Posterior cingulate gyrus (tissue), 11 donors: Measurements from ENCODE around the gene CACNA1G.
A peak's percentile ranks its signal among the peaks of the same experiment; 100 is the strongest.

ENCODE experiments used
- DNase-seq, 10 donors: peaks; one replicate each; pipeline versions ENCODE4 v3.0.0 to v3.0.0-alpha.2; 2020 to 2021; ENCODE audit warnings: mixed read lengths in 3 of 10
- intact Hi-C: fragments of 100-400 bp; cut with DNase I; formaldehyde crosslinking; loops from one replicate; pipeline ENCODE4 v1.15.1; 2023

The CACNA1G gene

GRCh38 chr17:50661348-50661747, 100.8 kb downstream of the CACNA1G start:
- intact Hi-C loops = no loop called here
- DNase-seq = peak in 1 of 10 donors; percentile 32

DNA sequence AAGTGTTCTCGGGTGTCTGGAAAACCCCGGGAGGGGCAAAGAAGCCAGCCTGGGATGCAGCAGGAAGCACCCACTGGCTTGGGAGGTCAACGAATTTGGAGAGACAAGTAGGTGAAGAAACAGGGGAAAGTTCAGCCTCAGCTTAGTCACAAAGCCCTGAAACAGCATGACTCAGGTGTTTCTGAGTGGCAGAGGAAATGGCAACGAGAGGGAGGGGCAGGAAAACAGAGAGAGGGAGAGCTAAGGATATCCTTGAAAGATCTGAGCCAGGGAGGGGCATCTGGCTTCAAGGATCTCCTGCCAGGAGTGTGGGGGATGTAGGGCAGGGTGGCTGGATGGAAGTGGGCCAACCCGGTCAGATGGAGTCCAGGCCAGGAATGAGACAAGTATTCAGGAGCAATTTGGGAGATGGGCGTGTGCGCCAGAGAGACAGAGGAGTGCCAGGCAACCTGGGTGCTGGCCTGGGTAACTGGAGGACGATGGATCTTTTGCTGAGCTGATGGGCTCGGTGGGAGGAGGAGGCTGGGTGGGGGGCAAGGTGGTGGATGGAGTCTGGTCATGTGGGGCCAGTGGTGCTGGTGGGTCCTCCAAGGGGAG, 101.4 kb downstream of the CACNA1G start:
- peak in 2 of 10 donors; percentile 57 to 63 for DNase-seq
- intact Hi-C loops = no loop called here

GRCh38 chr17:50662632-50663225, 102.2 kb downstream of the CACNA1G start:
- intact Hi-C loops = no loop called here
- peak in 2 of 10 donors; percentile 12 to 44 for DNase-seq

- DNase-seq = peak in 2 of 10 donors; percentile 10 to 77
- intact Hi-C loops = no loop called here
Observed at GRCh38 chr17:50663812-50664374, 103.4 kb downstream of the CACNA1G start.

GRCh38 chr17:50664788-50665458, 104.4 kb downstream of the CACNA1G start:
- intact Hi-C loops = no loop called here

GRCh38 chr17:50665838-50666237, 105.3 kb downstream of the CACNA1G start:
- peak in 1 of 10 donors; percentile 25 for DNase-seq
- intact Hi-C loops = no loop called here

More at GRCh38 chr17:50664788-50665458, 104.4 kb downstream of the CACNA1G start:
- DNase-seq = peak in 3 of 10 donors; percentile 43 to 74 (median 62)

GRCh38 chr17:50666316-50666715, 105.8 kb downstream of the CACNA1G start:
- intact Hi-C loops = no loop called here
- no peak for DNase-seq

GRCh38 chr17:50667259-50668024, 106.9 kb downstream of the CACNA1G start:
- intact Hi-C loops = no loop called here
- DNase-seq = peak in 2 of 10 donors; percentile 69 to 77

- DNase-seq = peak in 2 of 10 donors; percentile 24 to 39
- intact Hi-C loops = no loop called here
Observed at GRCh38 chr17:50668025-50668837, 107.7 kb downstream of the CACNA1G start.

DNA sequence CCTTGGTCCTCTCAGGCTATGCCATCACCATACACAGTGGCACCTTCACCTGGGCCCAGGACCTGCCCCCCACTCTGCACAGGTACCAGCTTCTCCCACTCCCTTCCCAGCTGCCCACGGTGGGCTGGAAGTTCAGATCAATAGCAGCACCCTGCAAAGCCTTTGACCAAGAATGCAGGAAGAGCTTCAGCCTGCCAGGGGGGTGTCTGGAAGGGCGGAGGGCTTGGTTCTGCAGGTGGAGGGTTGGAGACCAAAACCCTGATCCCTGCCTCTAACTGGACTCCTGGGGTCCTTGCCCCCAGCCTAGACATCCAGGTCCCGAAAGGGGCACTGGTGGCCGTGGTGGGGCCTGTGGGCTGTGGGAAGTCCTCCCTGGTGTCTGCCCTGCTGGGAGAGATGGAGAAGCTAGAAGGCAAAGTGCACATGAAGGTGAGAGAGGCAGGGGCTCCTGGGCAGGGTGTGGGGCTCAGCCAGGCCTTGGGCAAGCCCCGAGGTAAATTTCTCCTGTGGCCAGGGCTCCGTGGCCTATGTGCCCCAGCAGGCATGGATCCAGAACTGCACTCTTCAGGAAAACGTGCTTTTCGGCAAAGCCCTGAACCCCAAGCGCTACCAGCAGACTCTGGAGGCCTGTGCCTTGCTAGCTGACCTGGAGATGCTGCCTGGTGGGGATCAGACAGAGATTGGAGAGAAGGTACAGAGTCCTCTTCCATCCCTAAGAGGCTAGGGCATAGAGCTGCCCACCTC, 108.5 kb downstream of the CACNA1G start:
- intact Hi-C loops = no loop called here
- DNase-seq = peak in 2 of 10 donors; percentile 53 to 58

DNA sequence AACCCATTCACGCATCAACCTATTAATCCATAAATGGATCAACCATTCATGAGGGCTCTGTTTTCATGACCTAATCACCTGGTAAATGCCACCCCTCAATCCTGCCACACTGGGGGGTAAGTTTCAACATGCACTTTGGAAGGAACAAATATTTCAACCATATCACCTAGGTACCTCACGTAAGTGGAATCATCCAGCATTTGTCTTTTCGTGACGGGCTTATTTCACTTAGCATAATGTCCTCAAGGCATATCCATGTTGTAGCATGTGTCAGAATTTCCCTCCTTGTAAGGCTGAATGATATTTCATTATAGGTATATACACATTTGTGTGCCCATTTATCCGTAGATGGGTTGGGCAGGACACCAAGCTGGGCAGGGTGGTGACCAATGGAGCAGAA, 111.6 kb downstream of the CACNA1G start:
- DNase-seq = no peak

DNA sequence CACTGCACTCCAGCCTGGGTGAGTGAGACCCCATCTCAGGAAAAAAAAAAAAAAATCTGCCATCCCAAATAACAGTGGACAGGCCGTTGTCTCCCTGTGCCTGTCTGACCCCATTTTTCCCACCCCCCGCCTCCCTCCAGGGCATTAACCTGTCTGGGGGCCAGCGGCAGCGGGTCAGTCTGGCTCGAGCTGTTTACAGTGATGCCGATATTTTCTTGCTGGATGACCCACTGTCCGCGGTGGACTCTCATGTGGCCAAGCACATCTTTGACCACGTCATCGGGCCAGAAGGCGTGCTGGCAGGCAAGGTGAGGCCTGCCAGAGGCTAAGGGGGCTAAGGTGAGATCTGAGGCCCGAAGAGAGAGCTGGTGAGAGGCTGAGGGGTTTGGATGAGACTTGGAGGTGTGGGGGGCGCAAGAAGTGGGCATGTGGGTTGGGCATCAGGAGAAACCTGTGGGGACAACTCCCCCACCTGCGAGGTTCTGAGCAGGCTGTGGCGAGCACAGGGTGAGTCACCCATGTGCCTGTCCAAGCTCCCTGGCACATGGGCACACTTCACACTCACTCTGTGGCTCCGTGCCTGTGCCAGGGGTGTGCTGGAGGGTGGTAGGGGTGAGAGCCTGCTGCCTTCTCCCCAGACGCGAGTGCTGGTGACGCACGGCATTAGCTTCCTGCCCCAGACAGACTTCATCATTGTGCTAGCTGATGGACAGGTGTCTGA, 112.5 kb downstream of the CACNA1G start:
- intact Hi-C loops = no loop called here
- peak in 2 of 10 donors; percentile 57 to 60 for DNase-seq

More for the DNA sequence above, 111.6 kb downstream of the CACNA1G start:
- intact Hi-C loops = no loop called here

DNA sequence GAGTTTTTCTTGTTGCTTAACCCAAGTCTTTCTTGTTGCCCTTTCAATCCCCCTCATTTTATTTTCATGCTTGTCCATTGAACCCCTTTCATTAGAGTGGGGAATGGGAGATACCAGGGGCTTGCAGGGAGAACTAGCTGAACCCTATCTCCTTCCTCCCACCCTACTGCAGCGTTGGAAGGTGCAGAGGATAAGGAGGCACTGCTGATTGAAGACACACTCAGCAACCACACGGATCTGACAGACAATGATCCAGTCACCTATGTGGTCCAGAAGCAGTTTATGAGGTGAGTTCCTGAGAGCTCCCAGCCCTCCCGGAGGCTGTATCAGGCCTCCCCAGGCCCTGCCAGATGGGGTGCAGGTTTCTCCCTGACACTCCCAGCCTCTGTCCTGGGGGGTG, 114.7 kb downstream of the CACNA1G start:
- intact Hi-C loops = no loop called here
- no peak for DNase-seq

DNA sequence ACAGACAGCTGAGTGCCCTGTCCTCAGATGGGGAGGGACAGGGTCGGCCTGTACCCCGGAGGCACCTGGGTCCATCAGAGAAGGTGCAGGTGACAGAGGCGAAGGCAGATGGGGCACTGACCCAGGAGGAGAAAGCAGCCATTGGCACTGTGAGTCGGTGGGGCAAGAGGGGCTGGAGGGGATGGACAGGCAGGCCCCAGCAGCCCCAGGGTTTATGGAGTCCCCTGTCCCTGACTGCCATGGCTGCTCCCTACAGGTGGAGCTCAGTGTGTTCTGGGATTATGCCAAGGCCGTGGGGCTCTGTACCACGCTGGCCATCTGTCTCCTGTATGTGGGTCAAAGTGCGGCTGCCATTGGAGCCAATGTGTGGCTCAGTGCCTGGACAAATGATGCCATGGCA, 115.1 kb downstream of the CACNA1G start:
- DNase-seq = peak in 1 of 10 donors; percentile 74
- intact Hi-C loops = no loop called here

GRCh38 chr17:50676065-50676975, 115.8 kb downstream of the CACNA1G start:
- intact Hi-C loops = no loop called here
- peak in 2 of 10 donors; percentile 24 to 62 for DNase-seq
